Measurements from ENCODE around the gene GCGR. TPM values are rescaled to one million over a fixed set of nuclear protein-coding genes. Genes with fewer than 3 reads are reported as not detected.

The GCGR gene
- total and polyA plus RNA-seq, 2 donors from 2014 or later: 9.3 to 37.2 TPM

DNA sequence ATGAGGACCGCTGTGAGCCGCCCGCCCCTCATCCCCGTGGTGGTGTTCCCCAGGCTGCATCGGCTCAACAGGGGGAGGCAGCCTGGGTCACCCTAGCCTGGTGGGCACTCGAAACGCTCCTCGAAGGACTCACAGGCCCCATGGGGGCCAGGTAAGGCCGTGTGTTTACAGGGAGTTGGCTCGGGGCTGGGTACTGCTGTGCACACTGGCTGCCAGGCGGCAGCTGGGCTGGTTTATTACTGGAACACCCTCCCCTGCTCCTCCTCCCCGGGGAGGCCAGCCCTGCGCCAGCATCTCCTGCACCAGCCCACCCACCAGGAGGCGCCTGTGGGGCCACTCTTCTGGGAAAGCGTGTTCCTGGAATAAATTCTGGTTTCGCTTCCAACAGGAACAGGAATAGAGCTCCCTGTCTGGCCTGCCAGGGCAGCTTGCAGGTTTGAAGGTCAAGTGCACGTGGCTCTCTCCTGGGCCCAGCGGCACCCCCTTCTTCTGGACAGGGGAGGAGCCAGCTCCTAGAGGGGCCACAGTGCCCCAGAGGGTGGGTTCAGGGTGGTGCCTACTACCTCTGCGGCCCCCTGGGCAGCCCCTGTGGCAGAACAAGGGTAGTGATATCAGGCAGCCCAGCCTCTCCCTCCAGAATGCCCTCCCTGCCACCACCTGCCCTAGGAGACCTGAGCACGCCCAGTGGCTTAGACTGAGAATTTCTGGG is 17.8 kb downstream of the GCGR start:
- H3K9ac ChIP-seq (ENCODE audit: low read length in 3 of 3): peak overlapping the region in 1 of 3 donors; percentile 69
- H3K27ac ChIP-seq (ENCODE audit: low read depth in 2 of 2, low read length in 2 of 2): peak overlapping the region; percentile 86 to 93
- FAIRE-seq: no peak

DNA sequence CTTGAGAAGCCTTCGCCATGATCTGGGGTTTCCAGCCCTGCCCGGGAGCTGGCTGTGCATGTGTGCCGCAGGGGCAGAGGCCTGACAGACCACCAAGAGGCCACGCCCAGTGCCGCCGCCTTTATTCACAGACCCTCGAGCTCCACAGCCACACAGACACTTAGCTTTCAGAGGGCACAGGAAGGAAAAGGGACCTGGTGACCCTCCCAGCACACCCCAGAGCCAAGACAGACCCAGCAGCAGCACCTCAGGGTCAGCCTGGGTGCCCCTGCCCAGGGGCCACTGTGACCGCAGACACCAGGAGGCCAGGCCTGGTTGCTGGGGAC is 18.3 kb downstream of the GCGR start:
- FAIRE-seq (no peak), DNase-seq (peak in 1 of 5 donors; percentile 40)
- no peak overlapping the region for H3K4me3 ChIP-seq (ENCODE audit: low read length in 3 of 3)
- H3K27me3 ChIP-seq (ENCODE audit: control insufficient read depth, insufficient read depth, low read length): no peaks in the 10 kb centered on the region
- intact Hi-C loops (cut with DNase I): no loop called here
- peaks cover 0 to 14% (median 0%) of the 10 kb centered on the region in 3 donors for H3K4me1 ChIP-seq (ENCODE audit: control insufficient read depth in 2 of 3, insufficient read depth in 2 of 3, low read depth in 1 of 3, low read length in 3 of 3)
- TF ChIP-seq, protein P1, sequence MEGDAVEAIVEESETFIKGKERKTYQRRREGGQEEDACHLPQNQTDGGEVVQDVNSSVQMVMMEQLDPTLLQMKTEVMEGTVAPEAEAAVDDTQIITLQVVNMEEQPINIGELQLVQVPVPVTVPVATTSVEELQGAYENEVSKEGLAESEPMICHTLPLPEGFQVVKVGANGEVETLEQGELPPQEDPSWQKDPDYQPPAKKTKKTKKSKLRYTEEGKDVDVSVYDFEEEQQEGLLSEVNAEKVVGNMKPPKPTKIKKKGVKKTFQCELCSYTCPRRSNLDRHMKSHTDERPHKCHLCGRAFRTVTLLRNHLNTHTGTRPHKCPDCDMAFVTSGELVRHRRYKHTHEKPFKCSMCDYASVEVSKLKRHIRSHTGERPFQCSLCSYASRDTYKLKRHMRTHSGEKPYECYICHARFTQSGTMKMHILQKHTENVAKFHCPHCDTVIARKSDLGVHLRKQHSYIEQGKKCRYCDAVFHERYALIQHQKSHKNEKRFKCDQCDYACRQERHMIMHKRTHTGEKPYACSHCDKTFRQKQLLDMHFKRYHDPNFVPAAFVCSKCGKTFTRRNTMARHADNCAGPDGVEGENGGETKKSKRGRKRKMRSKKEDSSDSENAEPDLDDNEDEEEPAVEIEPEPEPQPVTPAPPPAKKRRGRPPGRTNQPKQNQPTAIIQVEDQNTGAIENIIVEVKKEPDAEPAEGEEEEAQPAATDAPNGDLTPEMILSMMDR (IDR thresholded peaks at IDR 0.05; ENCODE audit: borderline replicate concordance, extremely low read depth, insufficient read depth): no peak
- peak overlapping the region in 1 of 3 donors; percentile 69 for H3K9ac ChIP-seq (ENCODE audit: low read length in 3 of 3)
- no peaks in the 10 kb centered on the region for H3K9me3 ChIP-seq (ENCODE audit: control insufficient read depth in 2 of 3, insufficient read depth in 1 of 3, low read length in 3 of 3)
- H3K36me3 ChIP-seq (ENCODE audit: control insufficient read depth in 2 of 3, insufficient read depth in 3 of 3, low read length in 3 of 3): no peaks in the 10 kb centered on the region
- H3K27ac ChIP-seq (ENCODE audit: low read depth in 2 of 2, low read length in 2 of 2): peak overlapping the region; percentile 83 to 93

More for the DNA sequence above, 17.8 kb downstream of the GCGR start:
- H3K36me3 ChIP-seq (ENCODE audit: control insufficient read depth in 2 of 3, insufficient read depth in 3 of 3, low read length in 3 of 3): no peaks in the 10 kb centered on the region
- no peaks in the 10 kb centered on the region for H3K27me3 ChIP-seq (ENCODE audit: control insufficient read depth, insufficient read depth, low read length)
- peak in 4 of 5 donors; percentile 59 to 94 (median 66) for DNase-seq
- peaks cover 0 to 14% (median 0%) of the 10 kb centered on the region in 3 donors for H3K4me1 ChIP-seq (ENCODE audit: control insufficient read depth in 2 of 3, insufficient read depth in 2 of 3, low read depth in 1 of 3, low read length in 3 of 3)
- H3K4me3 ChIP-seq (ENCODE audit: low read length in 3 of 3): no peak overlapping the region
- H3K9me3 ChIP-seq (ENCODE audit: control insufficient read depth in 2 of 3, insufficient read depth in 1 of 3, low read length in 3 of 3): no peaks in the 10 kb centered on the region
- intact Hi-C loops (cut with DNase I): no loop called here
- TF ChIP-seq, protein P1 (IDR thresholded peaks at IDR 0.05; ENCODE audit: borderline replicate concordance, extremely low read depth, insufficient read depth): peak; percentile 56

DNA sequence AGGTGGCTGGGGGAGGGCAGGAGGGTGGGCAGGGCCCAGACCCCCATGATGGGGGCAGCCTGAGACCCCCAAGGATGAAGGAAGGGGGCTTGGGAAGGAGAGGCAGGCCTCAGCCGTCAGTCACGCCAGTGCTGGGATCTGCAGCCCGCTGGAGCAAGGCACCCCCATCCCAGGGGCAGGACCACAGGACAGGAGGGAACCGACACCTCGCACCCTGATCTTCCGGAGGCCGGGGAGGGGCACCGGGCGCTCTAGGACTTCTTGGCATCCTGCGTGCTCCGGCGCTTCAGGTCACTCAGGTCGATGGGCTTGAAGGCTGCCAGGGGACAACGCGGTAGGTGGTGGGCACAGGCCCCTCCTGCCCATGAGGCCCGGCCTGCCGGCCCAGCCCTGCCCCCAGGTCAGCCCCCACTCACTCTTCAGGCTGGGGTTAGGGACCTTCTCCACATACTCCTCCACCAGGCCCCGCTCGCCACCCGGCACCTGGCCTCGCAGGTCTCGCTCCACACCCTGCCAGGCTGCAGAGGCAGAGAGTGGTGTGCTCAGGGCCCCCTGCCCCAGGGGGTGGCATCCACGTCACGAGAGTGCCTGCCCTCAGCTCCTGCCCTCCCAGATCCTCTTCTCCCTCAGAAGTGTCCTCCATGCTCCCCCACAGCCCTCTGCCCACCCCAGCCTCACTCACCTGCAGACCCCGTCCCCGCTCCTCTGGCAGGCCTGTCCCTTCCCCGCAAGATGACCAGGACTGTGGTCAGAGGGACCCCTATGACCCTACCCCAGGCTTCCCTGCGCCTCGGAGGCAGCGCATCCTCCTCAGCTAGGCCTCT is 19.3 kb downstream of the GCGR start:
- no peaks in the 10 kb centered on the region for H3K27me3 ChIP-seq (ENCODE audit: control insufficient read depth, insufficient read depth, low read length)
- no peak overlapping the region for H3K9ac ChIP-seq (ENCODE audit: low read length in 3 of 3)
- no peaks in the 10 kb centered on the region for H3K9me3 ChIP-seq (ENCODE audit: control insufficient read depth in 2 of 3, insufficient read depth in 1 of 3, low read length in 3 of 3)
- H3K4me3 ChIP-seq (ENCODE audit: low read length in 3 of 3): no peak overlapping the region
- FAIRE-seq: no peak
- TF ChIP-seq, protein P1 (IDR thresholded peaks at IDR 0.05; ENCODE audit: borderline replicate concordance, extremely low read depth, insufficient read depth): no peak
- peak overlapping the region; percentile 83 to 93 for H3K27ac ChIP-seq (ENCODE audit: low read depth in 2 of 2, low read length in 2 of 2)
- intact Hi-C loops (cut with DNase I): no loop called here
- DNase-seq: peak in 1 of 5 donors; percentile 74
- no peaks in the 10 kb centered on the region for H3K36me3 ChIP-seq (ENCODE audit: control insufficient read depth in 2 of 3, insufficient read depth in 3 of 3, low read length in 3 of 3)
- peaks cover 0 to 14% (median 0%) of the 10 kb centered on the region in 3 donors for H3K4me1 ChIP-seq (ENCODE audit: control insufficient read depth in 2 of 3, insufficient read depth in 2 of 3, low read depth in 1 of 3, low read length in 3 of 3)

Measured in kidney (tissue), 14 donors.